GM21723 (cell line): ENCODE results near the gene SND1.

Source experiments
- ATAC-seq: cut with Tn5 transposase; IDR thresholded peaks from one replicate; pipeline ENCODE4 v1.9.1; 2021; ENCODE audit warnings: mild to moderate bottlenecking, moderate library complexity; ENCODE audit not compliant: unreplicated experiment

The SND1 gene

GRCh38 chr7:127983804-127984332 lies 331.9 kb downstream of the SND1 start:
- no peak for ATAC-seq

GRCh38 chr7:127986581-127987521 lies 334.9 kb downstream of the SND1 start:
- no peak for ATAC-seq

GRCh38 chr7:127988751-127989150 lies 336.8 kb downstream of the SND1 start:
- ATAC-seq, result no peak

GRCh38 chr7:127993317-127993716 lies 341.3 kb downstream of the SND1 start:
- no peak for ATAC-seq

GRCh38 chr7:127993987-127994386 lies 342.0 kb downstream of the SND1 start:
- ATAC-seq, result no peak

GRCh38 chr7:127995156-127995880 lies 343.3 kb downstream of the SND1 start:
- ATAC-seq, result no peak

GRCh38 chr7:127995881-127996215 lies 343.9 kb downstream of the SND1 start:
- no peak for ATAC-seq

- no peak for ATAC-seq
These were observed 344.5 kb downstream of the SND1 start for GRCh38 chr7:127996253-127997071.

GRCh38 chr7:127997226-127997922 lies 345.4 kb downstream of the SND1 start:
- no peak for ATAC-seq

- ATAC-seq, result no peak
These were observed 346.7 kb downstream of the SND1 start for GRCh38 chr7:127998671-127999070.

- ATAC-seq, result no peak
These were observed 348.1 kb downstream of the SND1 start for GRCh38 chr7:128000048-128000447.

- ATAC-seq, result no peak
These were observed 348.9 kb downstream of the SND1 start for GRCh38 chr7:128000854-128001265.

- ATAC-seq, result peak; percentile 46
These were observed 351.2 kb downstream of the SND1 start for GRCh38 chr7:128003167-128003566.

- ATAC-seq, result no peak
These were observed 351.8 kb downstream of the SND1 start for GRCh38 chr7:128003787-128004186.

- ATAC-seq, result no peak
These were observed 352.6 kb downstream of the SND1 start for GRCh38 chr7:128004623-128005022.

GRCh38 chr7:128005117-128005516 lies 353.1 kb downstream of the SND1 start:
- ATAC-seq, result no peak

- ATAC-seq, result no peak
These were observed 353.8 kb downstream of the SND1 start for GRCh38 chr7:128005759-128006159.

GRCh38 chr7:128006550-128007302 lies 354.7 kb downstream of the SND1 start:
- ATAC-seq, result no peak

- ATAC-seq, result no peak
These were observed 355.3 kb downstream of the SND1 start for GRCh38 chr7:128007303-128007680.

GRCh38 chr7:128008141-128008540 lies 356.1 kb downstream of the SND1 start:
- ATAC-seq, result no peak
